Measurements from ENCODE around the gene PTGES. TPM values are rescaled to one million over a fixed set of nuclear protein-coding genes. Genes with fewer than 3 reads are reported as not detected.
"Not testable (repeated sequence)": the region's sequence is repeated elsewhere in the genome, so short reads cannot be mapped to it uniquely, and the experiment has no call there.

PTGES gene
- total RNA-seq, 1 donor from 2014 or later = 0.16 TPM

DNA sequence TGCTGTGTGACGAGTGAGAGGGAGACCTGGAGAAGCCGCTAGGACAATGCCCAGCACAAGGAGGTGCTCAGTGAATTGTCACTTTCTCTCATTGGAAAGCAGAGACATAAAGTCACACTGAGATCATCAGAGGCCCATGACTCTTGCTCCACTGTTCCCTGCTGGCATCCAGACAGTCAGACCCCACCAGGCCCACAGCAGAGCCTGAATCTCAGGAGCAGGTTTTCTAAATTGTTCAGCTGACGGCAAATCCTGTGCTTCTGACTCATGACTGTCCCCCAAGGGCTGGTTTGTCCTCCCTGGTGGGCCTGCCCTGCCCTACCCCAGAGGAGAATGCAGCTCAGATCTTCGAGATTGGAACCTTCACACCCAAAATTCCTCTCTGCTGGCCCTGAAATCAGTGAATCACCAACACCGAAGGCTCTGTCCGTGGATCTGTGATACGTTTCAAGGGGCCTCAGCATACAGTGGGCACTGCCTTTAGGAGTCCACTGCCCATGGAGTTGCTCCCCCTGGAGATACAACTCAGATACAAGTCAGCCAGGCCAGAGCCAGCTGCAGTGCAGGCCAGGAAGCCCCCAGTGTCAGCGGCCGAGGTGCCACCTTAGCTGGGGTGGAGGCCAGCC is 2.7 kb downstream of the PTGES start:
- H3K27me3 Mint-ChIP-seq (ENCODE audit: insufficient read depth) = peaks cover 4% of the 10 kb centered on the region
- no peak overlapping the region for H3K27ac Mint-ChIP-seq
- H3K9me3 Mint-ChIP-seq = no peaks in the 10 kb centered on the region
- intact Hi-C loops (cut with micrococcal nuclease) = no loop called here
- no peak for DNase-seq (ENCODE audit: low spot score)
- H3K4me1 Mint-ChIP-seq (ENCODE audit: low read depth) = peaks cover 11% of the 10 kb centered on the region
- no peaks in the 10 kb centered on the region for H3K36me3 Mint-ChIP-seq (ENCODE audit: low read depth)
- no peak overlapping the region for H3K4me3 Mint-ChIP-seq

DNA sequence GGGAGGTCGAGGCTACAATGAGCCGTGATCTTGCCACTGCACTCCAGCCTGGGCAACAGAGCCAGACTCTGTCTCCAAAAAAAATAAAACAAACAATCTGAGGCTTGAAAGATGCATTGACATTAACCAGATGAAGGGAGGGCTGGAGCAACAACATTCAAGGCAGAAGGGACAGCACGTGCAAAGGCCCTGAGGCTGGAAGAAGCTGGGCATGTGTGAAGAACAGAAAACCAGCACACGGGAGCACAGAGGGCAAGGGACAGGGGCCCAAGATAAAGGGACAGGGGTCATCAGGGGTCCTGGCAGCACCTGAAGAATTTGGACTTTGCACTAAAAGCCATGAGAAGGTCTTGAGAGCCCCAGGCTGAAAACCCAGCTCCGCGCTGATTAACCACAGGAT is 3.3 kb downstream of the PTGES start:
- intact Hi-C loops (cut with micrococcal nuclease) = no loop called here
- Mint-ChIP-seq H3K9me3 (no peaks in the 10 kb centered on the region), H3K4me1 (ENCODE audit: low read depth) (peaks cover 11% of the 10 kb centered on the region), H3K36me3 (ENCODE audit: low read depth) (no peaks in the 10 kb centered on the region), H3K4me3 (no peak overlapping the region), H3K27ac (no peak overlapping the region), H3K27me3 (ENCODE audit: insufficient read depth) (peaks cover 4% of the 10 kb centered on the region)
- no peak for DNase-seq (ENCODE audit: low spot score)

DNA sequence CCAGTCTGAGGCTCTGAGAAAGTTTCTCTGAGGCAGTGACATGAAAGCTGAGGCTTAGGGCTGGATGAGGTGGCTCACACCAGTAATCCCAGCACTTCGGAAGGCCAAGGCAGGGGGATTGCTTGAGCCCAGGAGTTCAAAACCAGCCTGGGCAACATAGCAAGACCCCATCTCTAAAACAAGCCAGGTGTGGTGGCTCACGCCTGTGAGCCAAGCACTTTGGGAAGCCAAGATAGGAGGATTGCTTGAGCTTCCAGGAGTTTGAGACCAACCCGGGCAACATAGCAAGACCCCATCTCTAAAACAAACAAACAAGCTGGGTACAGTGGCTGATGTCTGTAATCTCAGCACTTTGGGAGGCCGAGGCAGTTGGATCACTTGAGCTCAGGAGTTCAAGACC is 3.8 kb downstream of the PTGES start:
- H3K27ac Mint-ChIP-seq; H3K36me3 Mint-ChIP-seq (ENCODE audit: low read depth); H3K4me3 Mint-ChIP-seq; H3K27me3 Mint-ChIP-seq (ENCODE audit: insufficient read depth); intact Hi-C loops (cut with micrococcal nuclease); H3K9me3 Mint-ChIP-seq; DNase-seq (ENCODE audit: low spot score): not testable (repeated sequence)
- peaks cover 11% of the 10 kb centered on the region for H3K4me1 Mint-ChIP-seq (ENCODE audit: low read depth)

DNA sequence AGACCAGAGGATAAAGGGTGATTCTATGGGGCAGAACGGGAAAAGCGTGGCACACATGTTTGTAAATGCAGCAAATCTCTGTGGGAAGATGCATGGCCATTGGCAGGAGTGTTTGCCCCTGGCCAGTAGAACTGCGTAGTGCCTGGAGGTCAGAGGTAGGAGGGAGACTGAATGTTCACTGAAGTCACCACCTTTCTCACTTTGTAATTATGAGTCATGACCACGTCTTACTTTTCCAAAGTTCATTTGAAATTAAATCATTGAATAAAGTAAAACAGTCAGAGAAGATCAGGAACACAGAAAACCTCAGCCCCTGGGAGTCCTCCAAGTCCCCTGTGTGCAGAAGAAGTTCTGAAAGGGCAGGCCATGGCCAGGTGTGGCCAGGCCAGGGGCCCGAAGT is 4.6 kb downstream of the PTGES start:
- intact Hi-C loops (cut with micrococcal nuclease) = no loop called here
- no peak for DNase-seq (ENCODE audit: low spot score)
- H3K4me1 Mint-ChIP-seq (ENCODE audit: low read depth) = peaks cover 9% of the 10 kb centered on the region
- H3K27me3 Mint-ChIP-seq (ENCODE audit: insufficient read depth) = peaks cover 4% of the 10 kb centered on the region
- H3K27ac Mint-ChIP-seq = no peak overlapping the region
- H3K9me3 Mint-ChIP-seq = no peaks in the 10 kb centered on the region
- no peak overlapping the region for H3K4me3 Mint-ChIP-seq
- H3K36me3 Mint-ChIP-seq (ENCODE audit: low read depth) = no peaks in the 10 kb centered on the region

DNA sequence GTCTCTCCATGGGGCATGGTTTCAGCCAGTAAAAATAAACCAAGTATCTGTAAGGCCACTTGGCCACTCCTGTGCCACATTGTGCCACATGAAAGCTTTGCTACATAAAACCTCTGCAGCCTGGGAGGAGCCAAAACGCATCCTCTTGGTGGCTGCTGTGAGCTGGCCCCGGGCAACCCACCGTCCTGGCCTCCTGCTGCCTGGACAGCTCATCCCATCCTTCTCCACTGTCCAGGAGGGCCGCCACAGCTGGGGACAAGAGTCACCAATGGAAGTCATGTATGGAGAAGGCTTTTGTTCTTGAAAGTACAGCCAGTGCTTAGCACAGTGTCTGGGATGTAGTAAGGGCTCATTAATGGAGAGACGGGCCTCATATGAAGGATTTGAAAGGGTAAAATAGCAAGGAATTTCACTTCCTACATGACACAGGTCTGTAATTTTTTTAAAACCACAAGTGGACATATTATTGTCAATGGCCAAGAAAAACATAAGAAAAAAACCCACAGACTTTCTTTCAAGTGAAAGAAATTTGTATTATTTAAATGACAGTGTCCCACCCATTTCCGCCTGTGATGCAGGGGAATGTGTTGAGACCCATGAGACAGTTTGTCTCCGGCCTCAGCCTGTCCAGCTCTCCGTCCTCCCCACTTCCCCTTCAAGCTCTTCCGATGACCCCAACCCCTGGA is 6.6 kb downstream of the PTGES start:
- no peak overlapping the region for H3K4me3 Mint-ChIP-seq
- H3K27ac Mint-ChIP-seq = no peak overlapping the region
- DNase-seq (ENCODE audit: low spot score) = no peak
- H3K36me3 Mint-ChIP-seq (ENCODE audit: low read depth) = no peaks in the 10 kb centered on the region
- H3K9me3 Mint-ChIP-seq = no peaks in the 10 kb centered on the region
- intact Hi-C loops (cut with micrococcal nuclease) = no loop called here
- peaks cover 6% of the 10 kb centered on the region for H3K27me3 Mint-ChIP-seq (ENCODE audit: insufficient read depth)
- H3K4me1 Mint-ChIP-seq (ENCODE audit: low read depth) = no peaks in the 10 kb centered on the region

DNA sequence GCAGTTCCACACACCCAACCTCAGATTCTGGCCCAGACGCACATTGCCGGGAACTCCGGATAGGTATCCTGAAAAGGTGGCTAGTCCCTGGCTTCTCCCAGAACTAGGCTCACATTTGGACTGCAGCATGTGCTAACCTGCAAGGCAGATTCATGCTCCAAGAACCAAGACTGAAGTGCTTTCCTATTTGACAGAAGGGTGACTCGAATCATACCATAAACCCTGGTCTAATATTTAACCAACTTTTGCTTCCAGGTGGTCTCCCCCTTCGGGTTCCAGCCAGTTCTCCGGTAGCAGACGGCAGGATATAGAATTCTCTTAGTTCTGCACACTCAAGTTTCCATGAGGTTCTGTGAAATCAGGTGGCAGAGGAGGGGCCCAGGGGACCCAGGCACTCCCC is 7.6 kb downstream of the PTGES start:
- Mint-ChIP-seq H3K4me1 (ENCODE audit: low read depth) (no peaks in the 10 kb centered on the region), H3K4me3 (no peak overlapping the region), H3K27me3 (ENCODE audit: insufficient read depth) (peaks cover 6% of the 10 kb centered on the region), H3K36me3 (ENCODE audit: low read depth) (no peaks in the 10 kb centered on the region), H3K9me3 (no peaks in the 10 kb centered on the region), H3K27ac (no peak overlapping the region)
- no peak for DNase-seq (ENCODE audit: low spot score)
- intact Hi-C loops (cut with micrococcal nuclease) = no loop called here

DNA sequence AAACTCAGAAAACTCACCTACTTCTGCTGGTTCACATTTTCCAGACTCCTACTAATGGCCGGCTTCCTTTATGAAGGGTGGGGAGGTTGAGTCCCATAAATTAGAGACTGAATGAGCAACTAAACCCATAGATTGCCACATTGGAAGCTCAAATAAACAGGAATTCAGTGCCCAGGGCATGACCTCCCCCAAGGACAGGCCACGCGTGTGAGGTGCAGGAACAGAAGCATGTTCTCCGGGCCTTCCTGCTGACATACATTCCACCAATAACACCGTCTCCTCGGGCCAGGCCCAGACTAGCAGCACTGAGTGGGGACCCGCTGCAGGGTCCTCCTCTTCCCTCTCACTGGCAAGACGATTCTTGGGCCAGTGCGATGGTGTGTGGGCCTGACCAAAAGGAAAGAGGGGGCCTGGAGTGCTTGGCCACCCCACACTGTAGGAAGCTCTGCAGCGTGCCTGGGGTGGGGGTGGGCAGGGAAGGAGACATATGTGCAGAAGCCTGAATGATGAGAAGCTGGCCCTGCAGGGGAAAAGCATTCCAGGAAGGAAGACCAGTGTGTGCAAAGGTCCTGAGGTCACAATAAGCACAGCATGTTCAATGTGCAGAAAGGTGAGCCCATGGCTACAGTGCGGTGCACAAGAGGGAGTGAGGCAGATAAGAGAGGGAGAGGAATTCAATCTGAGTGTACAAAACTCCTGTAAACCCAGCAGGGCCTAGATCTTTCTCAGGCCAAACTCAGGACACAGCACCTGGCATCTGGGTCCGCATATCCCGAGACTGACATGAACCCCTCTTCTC is 12.0 kb downstream of the PTGES start:
- intact Hi-C loops (cut with micrococcal nuclease) = no loop called here
- Mint-ChIP-seq H3K4me3 (no peak overlapping the region), H3K27me3 (ENCODE audit: insufficient read depth) (peaks cover 9% of the 10 kb centered on the region), H3K27ac (no peak overlapping the region), H3K4me1 (ENCODE audit: low read depth) (peaks cover 7% of the 10 kb centered on the region), H3K9me3 (no peaks in the 10 kb centered on the region), H3K36me3 (ENCODE audit: low read depth) (no peaks in the 10 kb centered on the region)
- DNase-seq (ENCODE audit: low spot score) = no peak

DNA sequence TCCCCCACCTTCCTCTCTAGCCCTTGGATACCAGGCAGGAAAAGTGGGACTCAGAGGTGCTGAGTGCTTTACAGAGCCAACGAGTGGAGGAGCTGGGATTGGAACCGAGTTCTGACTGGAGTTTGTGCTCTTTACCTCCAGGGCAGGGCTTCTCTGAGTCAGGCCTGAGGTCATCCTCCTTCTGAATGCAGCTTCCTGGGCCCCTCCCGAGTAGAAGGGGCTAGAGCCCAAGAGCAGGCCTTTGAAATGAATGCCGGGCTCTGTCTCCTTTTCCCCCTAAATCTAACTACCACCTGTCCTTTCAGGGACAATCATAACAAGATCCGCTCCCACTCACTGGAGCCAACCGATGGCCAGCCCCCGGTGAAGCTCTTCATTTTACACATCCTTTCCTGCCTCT is 12.7 kb downstream of the PTGES start:
- intact Hi-C loops (cut with micrococcal nuclease) = no loop called here
- Mint-ChIP-seq H3K4me1 (ENCODE audit: low read depth) (peaks cover 7% of the 10 kb centered on the region), H3K4me3 (no peak overlapping the region), H3K9me3 (no peaks in the 10 kb centered on the region), H3K27ac (no peak overlapping the region), H3K36me3 (ENCODE audit: low read depth) (no peaks in the 10 kb centered on the region), H3K27me3 (ENCODE audit: insufficient read depth) (peaks cover 9% of the 10 kb centered on the region)
- no peak for DNase-seq (ENCODE audit: low spot score)

DNA sequence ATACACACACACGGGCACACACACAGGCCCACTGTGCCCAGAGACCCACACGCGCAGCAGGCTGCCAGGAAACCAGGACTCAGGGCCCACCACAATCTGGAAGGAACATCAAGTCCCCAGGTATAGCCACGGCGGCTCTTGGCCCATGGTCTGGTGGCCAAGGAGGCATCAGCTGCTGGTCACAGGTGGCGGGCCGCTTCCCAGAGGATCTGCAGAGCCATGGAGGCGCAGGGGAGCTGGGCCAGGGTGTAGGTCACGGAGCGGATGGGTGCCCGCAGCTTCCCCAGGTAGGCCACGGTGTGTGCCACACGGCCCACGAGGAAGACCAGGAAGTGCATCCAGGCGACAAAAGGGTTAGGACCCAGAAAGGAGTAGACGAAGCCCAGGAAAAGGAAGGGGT is 13.4 kb downstream of the PTGES start:
- intact Hi-C loops (cut with micrococcal nuclease) = no loop called here
- no peak for DNase-seq (ENCODE audit: low spot score)
- Mint-ChIP-seq H3K27ac (no peak overlapping the region), H3K27me3 (ENCODE audit: insufficient read depth) (peaks cover 9% of the 10 kb centered on the region), H3K36me3 (ENCODE audit: low read depth) (no peaks in the 10 kb centered on the region), H3K4me3 (peak overlapping the region; percentile 49), H3K9me3 (no peaks in the 10 kb centered on the region), H3K4me1 (ENCODE audit: low read depth) (peaks cover 7% of the 10 kb centered on the region)

DNA sequence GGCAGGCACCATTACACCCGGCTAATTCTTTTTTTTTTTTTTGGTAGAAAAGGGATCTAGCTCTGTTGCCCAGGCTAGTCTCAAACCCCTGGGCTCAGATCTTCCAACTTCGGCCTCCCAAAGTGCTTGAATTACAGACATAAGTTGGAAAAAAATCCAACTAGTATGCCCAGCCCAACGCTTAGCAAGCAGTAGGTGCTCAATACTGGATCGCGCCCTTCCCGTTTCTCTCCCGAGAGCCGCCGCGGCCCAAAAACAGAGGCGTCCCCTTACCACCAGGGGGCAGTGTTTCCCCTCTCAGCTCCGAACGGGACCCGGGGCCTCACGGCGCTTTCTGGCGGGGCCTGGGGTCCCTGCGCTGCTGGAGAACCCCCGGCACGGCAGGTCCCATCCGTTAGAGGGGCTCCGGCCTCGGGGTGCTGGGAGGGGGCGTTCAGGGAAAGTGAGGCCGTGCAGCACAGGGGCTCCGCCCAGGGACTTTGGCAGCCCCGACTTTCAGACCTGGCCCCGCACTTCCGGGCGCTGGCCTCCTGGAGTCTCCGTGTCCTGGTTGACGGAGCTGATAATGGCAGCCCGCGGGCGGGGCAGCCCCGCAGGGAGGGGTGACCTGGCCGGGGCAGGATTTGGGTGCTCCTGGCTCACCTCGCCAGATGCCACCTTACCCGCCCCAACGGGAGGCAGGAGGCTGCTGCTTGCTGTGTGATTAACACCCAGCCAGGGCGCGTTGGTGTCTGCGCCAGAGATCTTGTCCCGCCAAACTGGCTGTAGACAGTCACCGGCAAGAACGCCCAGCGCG is 15.2 kb downstream of the PTGES start:
- Mint-ChIP-seq H3K36me3 (ENCODE audit: low read depth) (no peaks in the 10 kb centered on the region), H3K4me1 (ENCODE audit: low read depth) (peaks cover 7% of the 10 kb centered on the region), H3K27me3 (ENCODE audit: insufficient read depth) (peaks cover 7% of the 10 kb centered on the region), H3K4me3 (peak overlapping the region; percentile 64), H3K27ac (peak overlapping the region; percentile 49), H3K9me3 (no peaks in the 10 kb centered on the region)
- intact Hi-C loops (cut with micrococcal nuclease) = loop anchor here (1.0 kb wide), 3 partner anchors 46 to 95 kb away; partner anchors contain the start of gene ASB6
- peak; percentile 77 for DNase-seq (ENCODE audit: low spot score)

DNA sequence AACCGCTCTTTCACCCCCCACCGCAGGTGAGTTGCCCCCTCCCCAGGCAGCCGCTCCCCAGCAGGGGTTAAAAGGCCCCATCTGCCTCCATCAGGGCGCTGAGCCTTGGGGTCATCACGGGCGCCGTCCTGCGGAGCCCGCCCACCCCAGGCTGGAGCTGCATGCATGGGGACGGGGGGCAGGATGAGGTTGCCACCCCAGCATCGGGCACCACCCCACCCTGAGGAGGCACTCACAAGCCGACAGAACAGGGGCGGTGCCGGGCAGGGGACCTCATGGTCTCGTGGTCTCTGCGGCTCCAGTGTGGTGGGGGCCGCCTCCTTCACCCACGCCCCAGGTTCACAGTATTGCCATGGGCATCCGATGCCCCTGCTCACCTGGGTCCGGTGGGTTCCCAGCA is 16.5 kb downstream of the PTGES start:
- Mint-ChIP-seq H3K36me3 (ENCODE audit: low read depth) (no peaks in the 10 kb centered on the region), H3K4me1 (ENCODE audit: low read depth) (peaks cover 7% of the 10 kb centered on the region), H3K9me3 (no peaks in the 10 kb centered on the region), H3K27ac (no peak overlapping the region), H3K27me3 (ENCODE audit: insufficient read depth) (peaks cover 7% of the 10 kb centered on the region), H3K4me3 (no peak overlapping the region)
- intact Hi-C loops (cut with micrococcal nuclease) = no loop called here
- DNase-seq (ENCODE audit: low spot score) = no peak

DNA sequence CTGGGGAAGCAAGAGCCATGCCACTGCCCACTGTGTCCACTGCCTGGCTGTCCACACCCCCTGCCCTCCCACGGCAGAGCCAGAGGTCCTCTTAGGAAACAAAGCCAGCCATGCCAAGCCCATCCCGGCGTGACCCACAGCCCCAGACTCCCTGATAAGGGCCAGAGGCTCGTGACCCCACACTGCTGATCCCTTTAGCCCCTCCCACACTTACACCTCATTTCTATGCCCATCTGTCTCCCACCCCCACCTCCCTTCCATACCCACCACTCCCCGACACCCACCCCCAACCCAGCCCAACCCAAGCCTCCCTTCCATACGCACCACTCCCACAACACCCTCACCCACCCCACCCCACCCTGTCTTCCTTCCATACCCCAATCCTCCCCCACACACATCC is 17.3 kb downstream of the PTGES start:
- H3K36me3 Mint-ChIP-seq (ENCODE audit: low read depth) = no peaks in the 10 kb centered on the region
- intact Hi-C loops (cut with micrococcal nuclease) = no loop called here
- peaks cover 9% of the 10 kb centered on the region for H3K27me3 Mint-ChIP-seq (ENCODE audit: insufficient read depth)
- peaks cover 7% of the 10 kb centered on the region for H3K4me1 Mint-ChIP-seq (ENCODE audit: low read depth)
- H3K4me3 Mint-ChIP-seq = no peak overlapping the region
- no peak for DNase-seq (ENCODE audit: low spot score)
- no peaks in the 10 kb centered on the region for H3K9me3 Mint-ChIP-seq
- no peak overlapping the region for H3K27ac Mint-ChIP-seq

DNA sequence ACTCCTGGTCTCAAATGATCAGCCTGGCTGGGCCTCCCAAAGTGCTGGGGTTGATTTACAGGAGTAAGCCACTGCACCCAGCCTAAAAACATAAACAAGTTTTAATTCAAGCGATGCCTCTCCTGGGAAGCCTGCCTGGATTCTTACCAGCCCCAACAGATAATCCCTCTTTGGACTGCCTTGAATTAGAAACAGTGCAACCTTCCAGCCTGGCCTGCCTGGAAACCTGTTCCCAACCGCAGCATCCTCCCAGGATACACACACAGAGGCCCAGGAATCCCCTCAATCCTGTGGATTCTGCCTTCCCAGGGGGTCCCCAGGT is 19.2 kb downstream of the PTGES start:
- H3K4me1 Mint-ChIP-seq (ENCODE audit: low read depth) = peaks cover 7% of the 10 kb centered on the region
- no peak overlapping the region for H3K27ac Mint-ChIP-seq
- H3K4me3 Mint-ChIP-seq = no peak overlapping the region
- no peaks in the 10 kb centered on the region for H3K9me3 Mint-ChIP-seq
- intact Hi-C loops (cut with micrococcal nuclease) = no loop called here
- no peak for DNase-seq (ENCODE audit: low spot score)
- no peaks in the 10 kb centered on the region for H3K36me3 Mint-ChIP-seq (ENCODE audit: low read depth)
- peaks cover 20% of the 10 kb centered on the region for H3K27me3 Mint-ChIP-seq (ENCODE audit: insufficient read depth)
